HG03571 (cell line): Measurements from ENCODE around the gene DESI1.
"Not testable (repeated sequence)": the region's sequence is repeated elsewhere in the genome, so short reads cannot be mapped to it uniquely, and the experiment has no call there.

Source experiments
- ATAC-seq: cut with Tn5 transposase; IDR thresholded peaks from one replicate; pipeline ENCODE4 v1.9.1; 2021; ENCODE audit not compliant: unreplicated experiment

The DESI1 gene

GRCh38 chr22:41562461-41562860, 58.4 kb downstream of the DESI1 start:
- no peak for ATAC-seq

- no peak for ATAC-seq
These were observed 59.1 kb downstream of the DESI1 start for GRCh38 chr22:41561788-41562187.

- no peak for ATAC-seq
These were observed 59.5 kb downstream of the DESI1 start for GRCh38 chr22:41561335-41561734.

GRCh38 chr22:41560095-41560471, 60.8 kb downstream of the DESI1 start:
- ATAC-seq, result no peak

GRCh38 chr22:41558241-41558630, 62.6 kb downstream of the DESI1 start:
- not testable (repeated sequence) for ATAC-seq

- no peak for ATAC-seq
These were observed 63.2 kb downstream of the DESI1 start for GRCh38 chr22:41557401-41558240.

- ATAC-seq, result no peak
These were observed 64.3 kb downstream of the DESI1 start for GRCh38 chr22:41556561-41556960.

GRCh38 chr22:41555325-41555982, 65.4 kb downstream of the DESI1 start:
- no peak for ATAC-seq

GRCh38 chr22:41551877-41552582, 68.8 kb downstream of the DESI1 start:
- no peak for ATAC-seq

GRCh38 chr22:41550952-41551491, 69.8 kb downstream of the DESI1 start:
- no peak for ATAC-seq

- no peak for ATAC-seq
These were observed 72.0 kb downstream of the DESI1 start for GRCh38 chr22:41548830-41549211.
